Measurements from ENCODE around the gene ULK1. TPM values are rescaled to one million over a fixed set of nuclear protein-coding genes. Genes with fewer than 3 reads are reported as not detected.
A peak's percentile ranks its signal among the peaks of the same experiment; 100 is the strongest.
"Not testable (repeated sequence)": the region's sequence is repeated elsewhere in the genome, so short reads cannot be mapped to it uniquely, and the experiment has no call there.

Gene ULK1
- total RNA-seq, 3 donors from 2014 or later = 16.3 to 17.9 (median 16.7) TPM

DNA sequence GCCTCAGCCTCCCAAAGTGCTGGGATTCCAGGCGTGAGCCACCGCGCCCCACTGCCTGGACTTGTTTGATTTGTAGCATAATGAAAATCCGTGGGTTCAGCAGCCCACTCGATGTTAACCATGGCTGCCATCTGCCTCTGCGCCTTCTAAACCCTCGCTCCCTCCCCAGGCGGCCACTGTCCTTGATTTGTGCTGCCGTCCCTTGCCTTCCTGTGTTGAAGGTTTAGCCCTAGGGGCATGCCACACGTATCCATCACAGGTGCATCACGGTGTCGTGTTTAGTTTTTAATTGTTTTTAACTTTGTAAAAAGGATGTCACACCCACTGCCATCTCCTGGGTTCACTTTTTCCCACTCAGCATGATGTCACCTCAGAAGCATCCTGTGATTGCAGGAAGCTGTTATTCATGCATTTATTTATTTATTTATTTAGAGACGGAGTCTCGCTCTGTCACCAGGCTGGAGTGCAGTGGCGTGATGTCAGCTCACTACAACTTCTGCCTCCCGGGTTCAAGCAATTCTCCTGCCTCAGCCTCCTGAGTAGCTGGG lies 24.5 kb upstream of the ULK1 start:
- Mint-ChIP-seq H3K36me3 (ENCODE audit: insufficient read depth) (no peaks in the 10 kb centered on the region), H3K4me1 (ENCODE audit: low read depth) (peaks cover 2% of the 10 kb centered on the region), H3K27me3 (ENCODE audit: low read depth) (no peaks in the 10 kb centered on the region), H3K9me3 (peaks cover 3% of the 10 kb centered on the region), H3K4me3 (no peak overlapping the region)
- ATAC-seq (no peak), DNase-seq (no peak)

DNA sequence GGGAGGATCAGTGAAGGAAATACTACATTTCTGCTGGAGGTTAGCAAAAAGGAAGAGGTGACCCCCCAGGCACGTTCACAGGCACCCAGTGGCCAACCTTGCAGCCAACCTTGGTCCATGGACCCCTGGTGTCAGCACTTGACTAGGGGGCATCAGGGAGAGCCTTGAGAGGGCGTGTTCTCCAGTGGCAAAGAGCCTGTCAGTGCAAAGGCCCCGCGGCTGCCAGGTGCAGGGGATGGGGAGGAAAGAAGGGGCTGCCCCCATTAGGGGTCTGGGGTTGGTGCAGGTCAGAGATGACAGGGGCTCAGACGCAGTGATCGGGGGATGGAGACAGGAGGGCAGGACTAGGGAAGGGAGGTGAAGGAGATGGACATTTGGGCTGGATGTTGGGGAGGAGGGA lies 22.7 kb upstream of the ULK1 start:
- Mint-ChIP-seq H3K9me3 (peaks cover 3% of the 10 kb centered on the region), H3K36me3 (ENCODE audit: insufficient read depth) (no peaks in the 10 kb centered on the region), H3K4me3 (no peak overlapping the region), H3K4me1 (ENCODE audit: low read depth) (peaks cover 2% of the 10 kb centered on the region), H3K27me3 (ENCODE audit: low read depth) (no peaks in the 10 kb centered on the region)
- DNase-seq = no peak
- ATAC-seq = no peak

DNA sequence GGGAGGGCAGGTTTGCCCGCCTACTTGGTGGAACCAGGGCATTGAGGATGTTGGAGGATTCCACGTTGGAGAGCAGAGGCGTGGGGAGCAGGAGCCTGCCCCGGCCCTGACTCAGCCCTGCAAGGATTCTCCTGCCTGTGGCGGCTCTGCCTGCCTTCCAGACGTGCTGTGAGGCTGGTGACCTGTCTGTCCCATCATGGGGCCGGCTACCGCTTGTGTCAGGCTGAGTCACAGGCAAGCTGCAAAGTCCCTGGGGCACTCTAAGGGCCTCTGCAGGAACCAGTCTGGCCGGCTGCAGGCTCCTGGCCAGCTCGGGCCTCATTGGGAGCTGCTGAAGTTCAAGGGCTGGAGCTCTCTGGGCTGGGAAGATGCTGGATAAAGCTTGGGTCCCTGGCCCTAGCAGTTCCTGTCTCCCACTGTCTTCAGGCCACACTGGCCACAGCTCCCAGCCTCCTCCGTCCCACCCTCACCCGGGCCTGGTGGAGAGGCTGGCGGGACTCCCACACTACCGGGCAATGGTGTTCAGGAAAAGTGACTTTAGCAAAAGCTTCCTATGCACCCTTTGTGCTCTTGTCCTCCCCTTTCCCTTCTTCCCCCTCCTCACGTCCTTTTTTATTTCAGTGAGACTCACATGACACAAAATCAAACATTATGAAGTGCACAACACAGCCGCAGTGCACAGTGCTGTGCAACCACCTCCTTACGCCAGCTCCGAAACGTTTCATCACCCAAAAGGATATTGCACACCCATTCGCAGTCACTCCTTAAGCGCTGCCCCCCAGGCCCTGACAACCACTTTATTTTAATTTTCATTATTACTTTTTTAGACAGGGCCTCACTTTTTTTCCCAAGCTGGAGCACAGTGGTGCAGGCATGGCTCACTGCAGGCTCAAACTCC lies 22.0 kb upstream of the ULK1 start:
- Mint-ChIP-seq H3K27me3 (ENCODE audit: low read depth) (no peaks in the 10 kb centered on the region), H3K4me3 (no peak overlapping the region), H3K36me3 (ENCODE audit: insufficient read depth) (no peaks in the 10 kb centered on the region), H3K4me1 (ENCODE audit: low read depth) (peaks cover 2% of the 10 kb centered on the region), H3K9me3 (peaks cover 3% of the 10 kb centered on the region)
- DNase-seq (no peak), ATAC-seq (no peak)

DNA sequence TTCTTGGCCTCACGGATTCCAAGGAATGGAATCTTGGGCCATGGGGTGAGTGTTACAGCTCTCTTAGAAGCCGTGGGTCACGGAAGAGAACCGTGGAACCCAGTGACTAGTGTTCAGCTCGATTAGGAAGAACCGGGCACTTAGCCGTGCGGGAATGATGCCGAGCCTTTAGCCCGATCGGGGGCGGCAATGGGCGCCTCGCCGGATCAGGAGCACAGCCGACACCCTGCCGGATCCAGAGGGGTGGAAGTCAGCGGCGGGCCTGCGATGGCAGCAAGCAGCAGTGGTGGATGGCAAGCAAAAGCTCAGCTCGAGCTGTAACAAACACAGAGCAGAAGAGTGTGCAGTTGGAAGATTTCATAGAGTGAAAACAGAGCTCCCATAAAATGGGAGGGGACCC lies 21.1 kb upstream of the ULK1 start:
- ATAC-seq (no peak), DNase-seq (no peak)
- Mint-ChIP-seq H3K4me1 (ENCODE audit: low read depth) (peaks cover 2% of the 10 kb centered on the region), H3K36me3 (ENCODE audit: insufficient read depth) (no peaks in the 10 kb centered on the region), H3K4me3 (no peak overlapping the region), H3K9me3 (peaks cover 3% of the 10 kb centered on the region), H3K27me3 (ENCODE audit: low read depth) (no peaks in the 10 kb centered on the region)

DNA sequence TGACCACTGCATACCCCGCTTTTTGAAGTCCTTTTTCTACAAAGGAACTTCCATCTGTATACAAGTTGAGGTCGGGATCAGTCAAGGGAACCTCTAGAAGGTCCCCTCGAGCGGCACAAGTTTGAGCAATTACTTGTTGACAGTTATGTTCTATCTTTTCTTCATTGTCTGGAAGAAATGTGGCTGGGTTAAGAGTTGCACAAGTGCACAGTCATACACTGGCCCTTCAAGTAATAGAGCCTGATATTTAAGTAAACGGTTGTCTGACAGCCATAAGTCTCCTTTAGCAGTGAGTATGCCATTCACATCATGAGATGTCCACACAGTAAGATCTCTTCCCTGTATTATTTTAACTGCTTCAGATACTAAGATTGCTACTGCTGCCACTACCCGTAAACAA lies 19.4 kb upstream of the ULK1 start:
- H3K4me1 Mint-ChIP-seq (ENCODE audit: low read depth); H3K36me3 Mint-ChIP-seq (ENCODE audit: insufficient read depth); H3K27me3 Mint-ChIP-seq (ENCODE audit: low read depth); DNase-seq; H3K4me3 Mint-ChIP-seq; H3K9me3 Mint-ChIP-seq; ATAC-seq: not testable (repeated sequence)

DNA sequence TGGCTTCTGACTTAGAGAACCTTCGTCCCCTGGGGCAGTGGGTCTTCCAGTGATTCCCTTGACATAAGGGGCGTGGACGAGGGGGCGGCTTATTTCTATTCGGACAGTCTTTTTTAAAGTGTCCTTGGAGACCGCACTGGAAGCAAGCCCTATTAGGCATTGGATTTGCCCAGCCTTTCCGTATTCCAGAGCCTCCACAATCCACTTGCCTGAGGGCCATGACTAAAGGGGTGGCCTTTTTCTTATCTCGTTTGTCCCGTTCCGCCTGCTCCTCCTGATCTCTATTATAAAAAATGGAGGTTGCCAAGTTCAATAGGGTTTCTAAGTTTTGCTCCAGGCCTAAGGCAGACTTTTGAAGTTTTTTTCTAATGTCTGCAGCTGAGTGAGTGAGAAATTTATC lies 17.2 kb upstream of the ULK1 start:
- H3K27me3 Mint-ChIP-seq (ENCODE audit: low read depth); H3K4me1 Mint-ChIP-seq (ENCODE audit: low read depth); ATAC-seq; H3K9me3 Mint-ChIP-seq; DNase-seq; H3K36me3 Mint-ChIP-seq (ENCODE audit: insufficient read depth); H3K4me3 Mint-ChIP-seq: not testable (repeated sequence)

DNA sequence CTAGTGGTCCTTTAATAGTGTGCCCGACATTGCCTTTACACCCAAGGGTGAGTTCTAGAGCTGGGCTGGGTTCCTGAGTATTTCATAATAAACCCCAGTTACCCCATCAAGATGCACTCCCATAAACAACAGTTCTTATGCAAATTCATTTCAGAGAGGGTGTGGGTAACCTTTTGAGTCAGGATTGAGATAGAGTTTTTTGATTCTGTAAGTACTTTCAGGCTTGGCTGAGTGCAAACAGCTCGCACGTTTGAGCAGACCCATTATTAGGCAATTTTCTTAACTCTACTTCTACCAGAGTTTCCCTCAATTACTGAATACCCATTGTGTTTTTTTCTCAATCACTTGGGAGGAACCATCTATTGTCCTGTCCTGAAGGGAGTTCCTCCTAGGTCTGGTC lies 16.0 kb upstream of the ULK1 start:
- H3K27me3 Mint-ChIP-seq (ENCODE audit: low read depth); DNase-seq; H3K4me3 Mint-ChIP-seq; H3K4me1 Mint-ChIP-seq (ENCODE audit: low read depth); H3K9me3 Mint-ChIP-seq; ATAC-seq; H3K36me3 Mint-ChIP-seq (ENCODE audit: insufficient read depth): not testable (repeated sequence)

DNA sequence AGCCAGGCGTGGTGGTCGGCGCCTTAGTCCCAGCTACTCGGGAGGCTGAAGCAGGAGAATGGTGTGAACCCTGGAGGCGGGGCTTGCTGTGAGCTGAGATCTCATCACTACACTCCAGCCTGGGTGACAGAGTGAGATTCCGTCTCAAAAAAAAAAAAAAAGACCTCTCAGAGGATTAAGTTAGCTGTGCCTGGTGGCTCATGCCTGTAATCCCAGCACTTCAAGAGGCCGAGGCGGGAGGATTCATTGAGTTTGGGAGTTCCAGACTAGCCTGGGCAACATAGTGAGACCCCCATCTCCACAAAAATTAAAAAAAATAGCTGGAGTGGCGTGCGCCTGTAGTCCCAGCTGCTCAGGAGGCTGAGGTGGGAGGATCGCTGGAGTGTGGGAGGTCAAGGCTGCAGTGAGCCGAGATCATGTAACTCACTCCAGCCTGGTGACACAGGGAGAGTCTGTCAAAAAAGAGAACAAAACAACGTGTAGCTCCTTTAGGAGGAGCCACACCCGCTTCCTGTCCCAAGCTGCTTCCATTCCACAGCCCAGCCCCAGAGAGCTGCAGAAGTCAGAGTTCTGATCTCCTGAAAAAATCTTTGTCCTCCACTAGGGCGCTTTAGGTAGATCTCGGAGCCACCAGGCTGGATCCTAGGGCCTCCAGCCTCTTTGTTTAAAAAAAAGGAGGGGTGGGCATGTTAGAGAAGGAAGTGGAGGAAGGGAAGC lies 11.5 kb upstream of the ULK1 start:
- H3K27me3 Mint-ChIP-seq (ENCODE audit: low read depth) = peaks cover 3% of the 10 kb centered on the region
- H3K4me3 Mint-ChIP-seq = no peak overlapping the region
- H3K9me3 Mint-ChIP-seq = peaks cover 7% of the 10 kb centered on the region
- DNase-seq = no peak
- no peaks in the 10 kb centered on the region for H3K36me3 Mint-ChIP-seq (ENCODE audit: insufficient read depth)
- no peaks in the 10 kb centered on the region for H3K4me1 Mint-ChIP-seq (ENCODE audit: low read depth)
- ATAC-seq = no peak

DNA sequence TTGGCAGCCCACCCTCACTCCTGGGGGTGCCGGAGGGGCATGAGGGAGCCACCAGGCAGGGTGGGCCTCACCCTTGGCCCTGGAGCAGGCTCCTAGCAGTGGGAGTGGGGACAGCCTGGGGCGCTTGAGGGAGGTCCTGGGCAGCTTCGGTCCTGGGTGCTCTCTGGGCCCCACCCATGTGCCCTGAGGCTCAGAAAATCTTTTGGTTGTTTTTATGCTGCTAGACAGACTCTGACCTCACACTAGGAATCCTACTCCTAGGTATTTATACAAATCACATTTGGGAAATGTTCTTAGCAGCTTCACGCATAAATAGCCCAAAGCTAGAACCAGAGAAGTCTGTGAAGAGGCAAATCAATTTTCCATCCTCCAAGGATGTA lies 10.9 kb upstream of the ULK1 start:
- Mint-ChIP-seq H3K36me3 (ENCODE audit: insufficient read depth) (no peaks in the 10 kb centered on the region), H3K4me3 (no peak overlapping the region), H3K27me3 (ENCODE audit: low read depth) (peaks cover 3% of the 10 kb centered on the region), H3K9me3 (peaks cover 7% of the 10 kb centered on the region), H3K4me1 (ENCODE audit: low read depth) (no peaks in the 10 kb centered on the region)
- ATAC-seq (no peak), DNase-seq (no peak)

DNA sequence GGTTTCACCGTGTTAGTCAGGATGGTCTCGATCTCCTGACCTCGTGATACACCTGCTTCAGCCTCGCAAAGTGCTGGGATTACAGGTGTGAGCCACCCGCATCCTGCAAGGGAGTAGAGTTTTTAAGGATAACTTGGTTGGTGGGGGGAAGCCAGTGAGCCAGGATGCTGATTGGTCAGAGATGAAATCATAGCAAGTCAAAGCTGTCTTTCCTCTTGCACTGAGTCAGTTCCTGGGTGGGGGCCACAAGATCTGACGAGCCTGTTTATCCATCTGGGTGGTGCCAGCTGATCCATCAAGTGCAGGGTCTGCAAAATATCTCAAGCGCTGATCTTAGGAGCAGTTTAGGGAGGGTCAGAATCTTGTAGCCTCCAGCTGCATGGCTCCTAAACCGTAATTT lies 9.3 kb upstream of the ULK1 start:
- H3K27me3 Mint-ChIP-seq (ENCODE audit: low read depth) = not testable (repeated sequence)

DNA sequence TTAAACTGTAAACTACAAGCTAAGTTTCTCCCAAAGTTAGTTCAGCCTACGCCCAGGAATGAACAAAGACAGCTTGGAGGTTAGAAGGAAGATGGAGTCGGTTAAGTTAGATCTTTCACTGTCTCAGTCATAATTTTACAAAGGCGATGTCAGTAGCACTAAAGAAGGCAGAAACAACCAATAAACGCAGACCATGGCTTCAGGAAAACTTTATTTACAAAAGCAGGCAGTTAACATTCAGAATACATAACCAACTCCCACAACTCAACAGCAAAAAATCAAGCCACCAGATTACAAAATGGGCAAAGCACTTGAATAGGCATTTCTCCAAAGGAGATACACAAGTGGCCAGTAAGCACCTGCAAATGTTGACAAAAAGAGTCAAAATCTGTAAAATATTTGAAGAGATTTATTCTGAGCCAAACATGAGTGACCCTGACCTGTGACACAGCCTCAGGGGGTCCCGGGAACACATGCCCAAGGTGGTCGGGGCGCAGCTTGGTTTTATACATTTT lies 8.8 kb upstream of the ULK1 start:
- ATAC-seq (no peak), DNase-seq (no peak)
- no peak overlapping the region for H3K4me3 Mint-ChIP-seq
- no peaks in the 10 kb centered on the region for H3K4me1 Mint-ChIP-seq (ENCODE audit: low read depth)
- H3K27me3 Mint-ChIP-seq (ENCODE audit: low read depth) = peaks cover 3% of the 10 kb centered on the region
- H3K36me3 Mint-ChIP-seq (ENCODE audit: insufficient read depth) = no peaks in the 10 kb centered on the region
- H3K9me3 Mint-ChIP-seq = peaks cover 7% of the 10 kb centered on the region

More for the DNA sequence above, 9.3 kb upstream of the ULK1 start:
- ATAC-seq; H3K4me1 Mint-ChIP-seq (ENCODE audit: low read depth); H3K9me3 Mint-ChIP-seq; DNase-seq; H3K36me3 Mint-ChIP-seq (ENCODE audit: insufficient read depth); H3K4me3 Mint-ChIP-seq: not testable (repeated sequence)

DNA sequence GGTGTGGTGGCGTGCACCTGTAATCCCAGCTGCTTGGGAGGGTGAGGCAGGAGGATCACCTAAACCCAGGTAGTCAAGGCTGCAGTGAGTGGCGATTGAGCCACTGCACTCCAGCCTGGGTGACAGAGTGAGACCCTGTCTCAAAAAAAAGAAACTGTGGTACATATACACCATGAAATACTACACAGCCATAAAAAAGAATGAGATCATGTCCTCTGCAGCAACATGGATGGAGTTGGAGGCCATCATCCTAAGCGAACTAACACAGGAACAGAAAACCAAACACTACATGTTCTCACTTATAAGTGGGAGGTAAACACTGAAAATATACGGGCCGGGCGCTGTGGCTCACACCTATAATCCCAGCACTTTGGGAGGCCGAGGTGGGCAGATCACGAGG lies 2.7 kb upstream of the ULK1 start:
- ATAC-seq; H3K4me1 Mint-ChIP-seq (ENCODE audit: low read depth); H3K9me3 Mint-ChIP-seq; DNase-seq; H3K4me3 Mint-ChIP-seq; H3K36me3 Mint-ChIP-seq (ENCODE audit: insufficient read depth); H3K27me3 Mint-ChIP-seq (ENCODE audit: low read depth): not testable (repeated sequence)

DNA sequence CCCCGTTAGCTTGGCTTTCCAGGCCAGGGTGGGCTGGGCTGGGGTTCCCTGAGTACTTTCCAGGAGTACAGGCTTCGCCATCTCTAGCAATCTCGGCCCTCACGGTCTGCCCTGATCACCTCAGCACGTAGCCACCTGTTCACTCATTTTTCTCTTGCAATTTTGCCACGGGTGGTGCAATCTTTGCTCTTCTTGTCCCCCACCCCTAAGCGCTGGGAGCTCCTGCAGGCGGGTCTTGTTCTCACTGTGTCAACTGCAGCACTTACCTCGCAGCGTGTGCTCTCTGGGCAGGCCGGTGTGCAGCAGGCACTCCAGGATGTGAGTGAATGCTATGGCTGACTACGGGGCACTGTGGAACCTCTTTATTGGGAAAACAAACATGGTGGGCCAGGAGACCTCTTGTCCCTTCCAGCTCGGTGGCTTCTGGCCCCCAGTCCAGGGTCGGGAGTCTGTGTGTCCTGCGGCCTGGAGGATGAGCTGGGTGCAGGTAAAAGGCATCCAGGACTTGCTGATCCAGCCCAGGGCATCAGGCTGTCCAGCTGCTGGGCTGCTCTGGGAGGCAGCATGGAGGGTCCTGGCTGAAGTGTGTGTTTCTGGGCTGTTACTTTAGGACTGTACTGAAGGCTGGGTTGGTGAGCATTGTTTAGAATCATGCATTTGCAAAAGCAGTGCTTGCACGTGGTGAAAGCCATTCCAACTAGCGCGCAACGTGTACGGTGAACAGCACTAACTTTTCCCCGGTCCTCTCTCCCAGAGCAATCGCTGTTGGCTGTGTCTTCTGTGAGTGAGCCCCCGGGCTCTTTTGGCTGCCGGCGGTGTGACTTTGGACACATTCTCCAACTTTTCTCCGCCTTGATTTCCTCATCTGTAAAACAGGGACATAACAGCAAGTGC lies 1.5 kb upstream of the ULK1 start:
- Mint-ChIP-seq H3K4me3 (peak overlapping the region; percentile 52), H3K27me3 (ENCODE audit: low read depth) (no peaks in the 10 kb centered on the region), H3K36me3 (ENCODE audit: insufficient read depth) (no peaks in the 10 kb centered on the region), H3K9me3 (no peaks in the 10 kb centered on the region), H3K4me1 (ENCODE audit: low read depth) (peaks cover 13% of the 10 kb centered on the region)
- ATAC-seq (no peak), DNase-seq (no peak)

All from activated T-cell treated with anti-CD3 and anti-CD28 coated beads, Interleukin-2, amount 50 U/mL, for 4 hours (primary cell).